Fibroblast of pulmonary artery (primary cell): ENCODE data around the gene FBXL13.

ENCODE experiments used
- DNase-seq: peaks from one replicate; pipeline ENCODE4 v3.0.0-alpha.2; 2010; ENCODE audit warnings: low read depth
- H3K4me3 ChIP-seq: replicated peaks from 2 replicates; pipeline ENCODE4 v1.5.1; 2011; ENCODE audit warnings: low read depth, mild to moderate bottlenecking, control low read depth, low read length, moderate library complexity
- CTCF ChIP-seq: IDR thresholded peaks from 2 replicates; pipeline ENCODE4 v1.5.1; 2011; ENCODE audit warnings: mild to moderate bottlenecking, control low read depth, low read length, inconsistent platforms; ENCODE audit errors: missing control alignments

Gene FBXL13

GRCh38 chr7:102925976-102926782 lies 148.4 kb downstream of the FBXL13 start:
- DNase-seq: peak; percentile 16
- H3K4me3 ChIP-seq: no peak overlapping the region
- TF ChIP-seq CTCF: no peak

GRCh38 chr7:102918845-102919244 lies 155.8 kb downstream of the FBXL13 start:
- TF ChIP-seq CTCF: no peak
- no peak overlapping the region for H3K4me3 ChIP-seq
- peak; percentile 37 for DNase-seq

GRCh38 chr7:102917436-102918353 lies 156.9 kb downstream of the FBXL13 start:
- H3K4me3 ChIP-seq: no peak overlapping the region
- TF ChIP-seq CTCF: no peak
- peak; percentile 30 for DNase-seq

GRCh38 chr7:102916881-102917280 lies 157.7 kb downstream of the FBXL13 start:
- no peak overlapping the region for H3K4me3 ChIP-seq
- DNase-seq: peak; percentile 41
- no peak for TF ChIP-seq CTCF

- peak; percentile 79 for DNase-seq
- TF ChIP-seq CTCF: no peak
- no peak overlapping the region for H3K4me3 ChIP-seq
Measured at GRCh38 chr7:102916426-102916825, 158.2 kb downstream of the FBXL13 start.

- DNase-seq: peak; percentile 92
- H3K4me3 ChIP-seq: peak overlapping the region; percentile 74
- no peak for TF ChIP-seq CTCF
Measured at GRCh38 chr7:102914585-102914984, 160.0 kb downstream of the FBXL13 start.
